Endothelial cell (in vitro differentiated cells): ENCODE results near the gene FMN2. TPM values are rescaled to one million over a fixed set of nuclear protein-coding genes. Genes with fewer than 3 reads are reported as not detected.

ENCODE experiments used
- DNase-seq: peaks from one replicate; pipeline ENCODE4 v3.0.0; 2021; ENCODE audit warnings: low spot score
- H3K27ac Mint-ChIP-seq: one replicate; pipeline ENCODE4 v1.8.0; 2021; ENCODE audit warnings: mixed read lengths, inconsistent platforms; ENCODE audit not compliant: unreplicated experiment
- H3K27me3 Mint-ChIP-seq: one replicate; pipeline ENCODE4 v1.8.0; 2021; ENCODE audit warnings: mild to moderate bottlenecking, moderate library complexity, mixed read lengths, inconsistent platforms; ENCODE audit not compliant: unreplicated experiment
- H3K36me3 Mint-ChIP-seq: one replicate; pipeline ENCODE4 v1.8.0; 2021; ENCODE audit warnings: mild to moderate bottlenecking, low read depth, mixed read lengths, inconsistent platforms; ENCODE audit not compliant: unreplicated experiment
- H3K4me1 Mint-ChIP-seq: one replicate; pipeline ENCODE4 v1.8.0; 2021; ENCODE audit warnings: mild to moderate bottlenecking, mixed read lengths, inconsistent platforms; ENCODE audit not compliant: unreplicated experiment
- H3K4me3 Mint-ChIP-seq: one replicate; pipeline ENCODE4 v1.8.0; 2021; ENCODE audit warnings: mild to moderate bottlenecking, mixed read lengths, inconsistent platforms; ENCODE audit not compliant: unreplicated experiment
- H3K9me3 Mint-ChIP-seq: one replicate; pipeline ENCODE4 v1.8.0; 2021; ENCODE audit warnings: mixed read lengths, inconsistent platforms; ENCODE audit not compliant: unreplicated experiment
- total RNA-seq: library from RNA; stranded (reverse); fragmentation: NEBNext Ultra II Directional; extraction: Animal tissue kit (Norgen Biotek cat#: 25700); gene quantifications from one replicate; pipeline ENCODE4 v1.2.1, GENCODE V29; 2021; ENCODE audit not compliant: unreplicated experiment
- TF ChIP-seq, protein P1 (sequence below): fragments of 200-600 bp; sonication (generic); IDR thresholded peaks from one replicate; pipeline ENCODE4 v1.5.0; 2021; ENCODE audit warnings: antibody characterized with exemption; ENCODE audit not compliant: unreplicated experiment

Gene FMN2
- total RNA-seq, 1 donor from 2014 or later: 2.6 TPM

DNA sequence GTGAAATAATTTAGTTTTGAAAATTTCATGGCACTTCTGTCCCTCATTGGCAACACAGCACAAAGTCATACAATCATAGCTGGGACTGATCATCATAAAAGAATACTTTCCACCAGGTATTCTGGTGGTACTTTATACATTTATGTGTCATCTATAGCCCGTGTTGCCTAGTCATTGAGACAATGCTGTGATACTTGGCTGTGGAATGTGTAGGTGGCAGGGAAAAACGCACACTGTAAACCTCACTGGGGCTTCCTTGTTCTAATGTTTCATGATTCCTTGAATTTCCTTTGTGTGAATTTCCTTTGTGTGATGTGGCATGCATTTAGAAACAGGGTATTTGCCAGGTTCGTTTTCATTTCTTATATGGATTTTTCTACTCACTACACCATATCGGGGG lies 118.3 kb downstream of the FMN2 start:
- H3K4me3 Mint-ChIP-seq: no peak overlapping the region
- no peak for DNase-seq
- TF ChIP-seq, protein P1, sequence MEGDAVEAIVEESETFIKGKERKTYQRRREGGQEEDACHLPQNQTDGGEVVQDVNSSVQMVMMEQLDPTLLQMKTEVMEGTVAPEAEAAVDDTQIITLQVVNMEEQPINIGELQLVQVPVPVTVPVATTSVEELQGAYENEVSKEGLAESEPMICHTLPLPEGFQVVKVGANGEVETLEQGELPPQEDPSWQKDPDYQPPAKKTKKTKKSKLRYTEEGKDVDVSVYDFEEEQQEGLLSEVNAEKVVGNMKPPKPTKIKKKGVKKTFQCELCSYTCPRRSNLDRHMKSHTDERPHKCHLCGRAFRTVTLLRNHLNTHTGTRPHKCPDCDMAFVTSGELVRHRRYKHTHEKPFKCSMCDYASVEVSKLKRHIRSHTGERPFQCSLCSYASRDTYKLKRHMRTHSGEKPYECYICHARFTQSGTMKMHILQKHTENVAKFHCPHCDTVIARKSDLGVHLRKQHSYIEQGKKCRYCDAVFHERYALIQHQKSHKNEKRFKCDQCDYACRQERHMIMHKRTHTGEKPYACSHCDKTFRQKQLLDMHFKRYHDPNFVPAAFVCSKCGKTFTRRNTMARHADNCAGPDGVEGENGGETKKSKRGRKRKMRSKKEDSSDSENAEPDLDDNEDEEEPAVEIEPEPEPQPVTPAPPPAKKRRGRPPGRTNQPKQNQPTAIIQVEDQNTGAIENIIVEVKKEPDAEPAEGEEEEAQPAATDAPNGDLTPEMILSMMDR: no peak
- no peaks in the 10 kb centered on the region for H3K9me3 Mint-ChIP-seq
- no peak overlapping the region for H3K27ac Mint-ChIP-seq
- H3K27me3 Mint-ChIP-seq: peaks cover 4% of the 10 kb centered on the region
- H3K36me3 Mint-ChIP-seq: no peaks in the 10 kb centered on the region
- H3K4me1 Mint-ChIP-seq: no peaks in the 10 kb centered on the region

DNA sequence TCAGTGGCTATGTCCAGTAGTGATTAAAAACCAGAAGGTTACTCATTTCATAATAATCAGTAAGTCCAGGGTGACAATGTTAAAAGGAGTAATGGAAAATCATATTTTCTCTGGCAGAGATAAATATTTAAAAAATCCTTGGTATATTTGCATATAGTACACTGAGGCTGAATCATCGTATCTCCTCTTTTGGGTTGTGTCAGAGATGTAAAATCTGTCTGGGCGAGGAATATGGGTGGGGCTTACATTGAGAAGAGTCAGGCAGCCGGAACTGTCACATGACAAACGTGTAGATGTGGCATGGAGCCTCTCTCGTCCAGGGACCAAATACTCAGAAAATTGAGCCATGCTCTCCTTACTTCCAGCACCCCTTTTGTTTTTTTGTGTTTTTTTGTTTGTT lies 120.9 kb downstream of the FMN2 start:
- peaks cover 4% of the 10 kb centered on the region for H3K27me3 Mint-ChIP-seq
- no peak overlapping the region for H3K4me3 Mint-ChIP-seq
- DNase-seq: no peak
- H3K27ac Mint-ChIP-seq: no peak overlapping the region
- no peaks in the 10 kb centered on the region for H3K36me3 Mint-ChIP-seq
- TF ChIP-seq, protein P1: no peak
- H3K9me3 Mint-ChIP-seq: no peaks in the 10 kb centered on the region
- no peaks in the 10 kb centered on the region for H3K4me1 Mint-ChIP-seq

DNA sequence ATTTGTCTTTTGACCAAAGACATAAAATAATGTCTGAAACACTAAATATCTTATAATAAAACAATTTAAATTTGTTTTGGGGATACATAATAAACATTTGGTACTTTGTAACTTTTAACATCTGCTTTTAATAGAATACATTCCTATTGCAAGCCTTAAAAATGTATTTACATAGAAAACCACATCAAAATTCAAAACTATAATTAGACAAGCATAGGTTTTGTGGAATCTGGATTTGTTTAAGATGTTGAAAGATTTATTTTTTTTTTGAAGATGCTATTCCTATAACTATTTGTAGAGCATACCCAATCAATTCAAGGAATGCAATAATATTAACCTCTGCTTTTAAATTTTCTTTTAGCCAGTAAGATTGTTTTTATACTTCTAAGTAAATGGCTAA lies 125.7 kb downstream of the FMN2 start:
- Mint-ChIP-seq H3K27ac (no peak overlapping the region), H3K36me3 (no peaks in the 10 kb centered on the region), H3K4me3 (no peak overlapping the region), H3K4me1 (no peaks in the 10 kb centered on the region), H3K9me3 (no peaks in the 10 kb centered on the region), H3K27me3 (peaks cover 1% of the 10 kb centered on the region)
- TF ChIP-seq, protein P1: no peak
- no peak for DNase-seq

DNA sequence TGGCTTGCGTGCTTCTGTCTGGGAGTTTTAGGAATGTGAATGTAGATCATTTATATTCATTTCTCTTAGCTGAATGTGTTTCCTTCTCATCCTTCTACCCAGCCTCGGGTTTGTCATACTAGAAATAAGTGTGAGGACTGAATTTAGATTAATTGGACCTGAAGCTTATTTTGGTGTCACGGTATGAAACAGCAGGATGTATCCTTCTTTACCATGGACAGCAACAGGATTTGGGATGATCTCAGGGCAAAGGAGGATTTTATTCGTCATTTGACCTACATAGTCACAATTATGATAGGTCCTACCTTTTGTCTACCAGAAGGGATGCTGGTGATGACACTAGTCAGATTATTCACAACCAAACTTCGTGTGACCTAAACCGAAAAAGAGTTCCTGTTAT lies 127.4 kb downstream of the FMN2 start:
- H3K4me3 Mint-ChIP-seq: no peak overlapping the region
- no peaks in the 10 kb centered on the region for H3K4me1 Mint-ChIP-seq
- no peak overlapping the region for H3K27ac Mint-ChIP-seq
- H3K9me3 Mint-ChIP-seq: no peaks in the 10 kb centered on the region
- H3K27me3 Mint-ChIP-seq: peaks cover 2% of the 10 kb centered on the region
- no peaks in the 10 kb centered on the region for H3K36me3 Mint-ChIP-seq
- TF ChIP-seq, protein P1: no peak
- no peak for DNase-seq

DNA sequence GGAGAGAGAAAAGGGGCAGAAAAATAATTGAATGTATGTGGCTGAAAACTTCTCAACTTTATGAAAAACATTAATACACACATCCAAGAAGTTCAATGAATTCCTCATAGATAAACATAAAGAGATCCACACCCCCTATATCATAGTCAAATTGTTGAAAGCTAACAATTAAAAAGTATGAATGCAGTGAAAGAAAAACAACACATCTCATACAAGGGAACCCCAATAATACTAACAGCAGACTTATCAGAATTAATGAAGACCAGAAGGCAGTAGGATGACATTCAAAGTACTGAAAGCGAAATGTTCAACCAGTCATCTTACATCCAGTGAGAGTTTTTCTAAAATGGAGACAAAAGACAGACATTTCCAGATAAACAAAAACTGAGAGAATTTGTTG lies 134.4 kb downstream of the FMN2 start:
- peaks cover 7% of the 10 kb centered on the region for H3K36me3 Mint-ChIP-seq
- no peak overlapping the region for H3K27ac Mint-ChIP-seq
- H3K9me3 Mint-ChIP-seq: peaks cover 5% of the 10 kb centered on the region
- DNase-seq: no peak
- H3K27me3 Mint-ChIP-seq: peaks cover 2% of the 10 kb centered on the region
- no peak overlapping the region for H3K4me3 Mint-ChIP-seq
- no peaks in the 10 kb centered on the region for H3K4me1 Mint-ChIP-seq
- TF ChIP-seq, protein P1: no peak
